ENCODE results near the gene PDGFC. TPM values are rescaled to one million over a fixed set of nuclear protein-coding genes. Genes with fewer than 3 reads are reported as not detected.

PDGFC gene
- total RNA-seq, 1 donor from 2014 or later: 39.9 TPM

GRCh38 chr4:156865451-156865850, 106.1 kb downstream of the PDGFC start:
- no peaks in the 10 kb centered on the region for H3K27me3 Mint-ChIP-seq
- no peaks in the 10 kb centered on the region for H3K4me1 Mint-ChIP-seq (ENCODE audit: unreplicated experiment)
- no peak for TF ChIP-seq CTCF (conservative IDR thresholded peaks at IDR 0.05)
- H3K27ac Mint-ChIP-seq: no peak overlapping the region
- peaks cover 5% of the 10 kb centered on the region for H3K9me3 Mint-ChIP-seq
- no peak for DNase-seq (ENCODE audit: extremely low spot score, unreplicated experiment)
- no peak overlapping the region for H3K4me3 Mint-ChIP-seq
- no peaks in the 10 kb centered on the region for H3K36me3 Mint-ChIP-seq

GRCh38 chr4:156858071-156858470, 113.5 kb downstream of the PDGFC start:
- no peaks in the 10 kb centered on the region for H3K9me3 Mint-ChIP-seq
- no peak for DNase-seq (ENCODE audit: extremely low spot score, unreplicated experiment)
- H3K36me3 Mint-ChIP-seq: no peaks in the 10 kb centered on the region
- no peaks in the 10 kb centered on the region for H3K4me1 Mint-ChIP-seq (ENCODE audit: unreplicated experiment)
- H3K27ac Mint-ChIP-seq: no peak overlapping the region
- TF ChIP-seq CTCF (conservative IDR thresholded peaks at IDR 0.05): no peak
- H3K27me3 Mint-ChIP-seq: no peaks in the 10 kb centered on the region
- no peak overlapping the region for H3K4me3 Mint-ChIP-seq

GRCh38 chr4:156838761-156839160, 132.8 kb downstream of the PDGFC start:
- Mint-ChIP-seq H3K27ac (no peak overlapping the region), H3K4me3 (no peak overlapping the region), H3K27me3 (no peaks in the 10 kb centered on the region), H3K36me3 (peaks cover 38% of the 10 kb centered on the region), H3K9me3 (peaks cover 18% of the 10 kb centered on the region), H3K4me1 (ENCODE audit: unreplicated experiment) (no peaks in the 10 kb centered on the region)
- TF ChIP-seq CTCF (conservative IDR thresholded peaks at IDR 0.05): no peak
- no peak for DNase-seq (ENCODE audit: extremely low spot score, unreplicated experiment)

GRCh38 chr4:156837625-156838345, 133.8 kb downstream of the PDGFC start:
- Mint-ChIP-seq H3K36me3 (peaks cover 38% of the 10 kb centered on the region), H3K4me3 (no peak overlapping the region), H3K27me3 (no peaks in the 10 kb centered on the region), H3K4me1 (ENCODE audit: unreplicated experiment) (no peaks in the 10 kb centered on the region), H3K27ac (no peak overlapping the region), H3K9me3 (peaks cover 18% of the 10 kb centered on the region)
- no peak for TF ChIP-seq CTCF (conservative IDR thresholded peaks at IDR 0.05)
- no peak for DNase-seq (ENCODE audit: extremely low spot score, unreplicated experiment)

- no peak for DNase-seq (ENCODE audit: extremely low spot score, unreplicated experiment)
- Mint-ChIP-seq H3K27me3 (no peaks in the 10 kb centered on the region), H3K27ac (no peak overlapping the region), H3K4me3 (no peak overlapping the region), H3K4me1 (ENCODE audit: unreplicated experiment) (no peaks in the 10 kb centered on the region), H3K9me3 (no peaks in the 10 kb centered on the region), H3K36me3 (peaks cover 7% of the 10 kb centered on the region)
- TF ChIP-seq CTCF (conservative IDR thresholded peaks at IDR 0.05): no peak
Measured at GRCh38 chr4:156832886-156833285, 138.7 kb downstream of the PDGFC start.
